T-helper 22 cell (primary cell): Measurements from ENCODE around the gene TPP1.

Experiments
- DNase-seq: peaks from one replicate; pipeline ENCODE4 v3.0.0-alpha.2; 2020; ENCODE audit warnings: low read depth

TPP1 gene

GRCh38 chr11:6563121-6563619, 56.1 kb downstream of the TPP1 start:
- no peak for DNase-seq
